TTC549 (cell line): Measurements from ENCODE around the gene ADAM23.
A peak's percentile ranks its signal among the peaks of the same experiment; 100 is the strongest.

Source experiments
- FAIRE-seq: peaks from 2 replicates; lab custom pipeline; 2012; peaks lifted over from hg19 to GRCh38; lab: Jason Lieb, UNC

The ADAM23 gene

GRCh38 chr2:206502729-206503128 is 59.4 kb downstream of the ADAM23 start:
- no peak for FAIRE-seq

- no peak for FAIRE-seq
Observed at GRCh38 chr2:206511283-206511682, 68.0 kb downstream of the ADAM23 start.

GRCh38 chr2:206512999-206513398 is 69.7 kb downstream of the ADAM23 start:
- no peak for FAIRE-seq

GRCh38 chr2:206515580-206515979 is 72.2 kb downstream of the ADAM23 start:
- no peak for FAIRE-seq

GRCh38 chr2:206518997-206519396 is 75.7 kb downstream of the ADAM23 start:
- no peak for FAIRE-seq

GRCh38 chr2:206520450-206520849 is 77.1 kb downstream of the ADAM23 start:
- FAIRE-seq: no peak

- FAIRE-seq: no peak
Observed at GRCh38 chr2:206521115-206521514, 77.8 kb downstream of the ADAM23 start.

GRCh38 chr2:206521612-206522011 is 78.3 kb downstream of the ADAM23 start:
- FAIRE-seq: no peak

- no peak for FAIRE-seq
Observed at GRCh38 chr2:206526416-206526815, 83.1 kb downstream of the ADAM23 start.

- FAIRE-seq: no peak
Observed at GRCh38 chr2:206527153-206527552, 83.8 kb downstream of the ADAM23 start.

- no peak for FAIRE-seq
Observed at GRCh38 chr2:206530727-206531126, 87.4 kb downstream of the ADAM23 start.

- FAIRE-seq: no peak
Observed at GRCh38 chr2:206531996-206532543, 88.7 kb downstream of the ADAM23 start.

GRCh38 chr2:206533977-206534376 is 90.6 kb downstream of the ADAM23 start:
- no peak for FAIRE-seq

- no peak for FAIRE-seq
Observed at GRCh38 chr2:206535260-206535986, 92.1 kb downstream of the ADAM23 start.

- no peak for FAIRE-seq
Observed at GRCh38 chr2:206540757-206541156, 97.4 kb downstream of the ADAM23 start.

GRCh38 chr2:206543073-206543472 is 99.7 kb downstream of the ADAM23 start:
- FAIRE-seq: no peak

GRCh38 chr2:206548383-206548782 is 105.1 kb downstream of the ADAM23 start:
- no peak for FAIRE-seq

GRCh38 chr2:206555721-206556120 is 112.4 kb downstream of the ADAM23 start:
- FAIRE-seq: no peak

GRCh38 chr2:206556357-206556949 is 113.1 kb downstream of the ADAM23 start:
- FAIRE-seq: peak; percentile 95

GRCh38 chr2:206557321-206557720 is 114.0 kb downstream of the ADAM23 start:
- FAIRE-seq: no peak

GRCh38 chr2:206558492-206558891 is 115.2 kb downstream of the ADAM23 start:
- FAIRE-seq: no peak

- no peak for FAIRE-seq
Observed at GRCh38 chr2:206561962-206562361, 118.6 kb downstream of the ADAM23 start.

- FAIRE-seq: no peak
Observed at GRCh38 chr2:206562375-206562774, 119.0 kb downstream of the ADAM23 start.

- no peak for FAIRE-seq
Observed at GRCh38 chr2:206563374-206563773, 120.0 kb downstream of the ADAM23 start.
